Measurements from ENCODE around the gene KRTAP10-1. TPM values are rescaled to one million over a fixed set of nuclear protein-coding genes. Genes with fewer than 3 reads are reported as not detected.
A peak's percentile ranks its signal among the peaks of the same experiment; 100 is the strongest.

KRTAP10-1 gene
- total and polyA plus RNA-seq, 2 of the 8 experiments (the other 6 are each of a cell fraction or from before 2014, with no cell fraction given) = 0.08 TPM; not detected in 1

- CTCF ChIA-PET (ENCODE audit: partially characterized antibody) = interaction anchor here (0.6 to 2.0 kb wide), 7 partner anchors 11 to 696 kb away, joined by 3 to 6 read pairs (median 4); no protein-coding TSS in a partner anchor
- H3K23ac ChIP-seq (ENCODE audit: insufficient read length) = no peak overlapping the region
- no peaks in the 10 kb centered on the region for H3K27me3 ChIP-seq (replicated peaks in 1 of 4; ENCODE audit: control insufficient read depth in 3 of 4, extremely low read depth in 1 of 4, insufficient read depth in 3 of 4, low read length in 3 of 4)
- H2AK5ac ChIP-seq (ENCODE audit: low read depth, low read length) = no peak overlapping the region
- no peak overlapping the region for H4K91ac ChIP-seq (replicated peaks; ENCODE audit: insufficient read length, low read length)
- H3K79me2 ChIP-seq (ENCODE audit: control insufficient read depth in 1 of 2, insufficient read depth in 2 of 2, low read length in 2 of 2) = no peaks in the 10 kb centered on the region
- no peaks in the 10 kb centered on the region for H3K36me3 ChIP-seq (ENCODE audit: control insufficient read depth in 2 of 4, insufficient read depth in 4 of 4, low read length in 3 of 4)
- no peak overlapping the region for H2AFZ ChIP-seq (ENCODE audit: low read length)
- H3K4me3 ChIP-seq (ENCODE audit: extremely low read depth in 1 of 4, insufficient read depth in 2 of 4, low read depth in 3 of 4, low read length in 4 of 4) = no peak overlapping the region
- no peak overlapping the region for H3K9ac ChIP-seq (replicated peaks in 1 of 4; ENCODE audit: extremely low read depth in 1 of 4, low read depth in 3 of 4, low read length in 3 of 4)
- H4K8ac ChIP-seq (ENCODE audit: extremely low read depth, insufficient read depth, low read length) = 0 out of 2 replicates have a peak overlapping the region, but pooled peaks have one; percentile 18
- peak in 1 of 2 experiments; percentile 46 for DNase-seq (ENCODE audit: low read depth in 1 of 2, low spot score in 2 of 2)
- no peaks in the 10 kb centered on the region for H3K9me3 ChIP-seq (ENCODE audit: insufficient read depth in 2 of 2, low read depth in 1 of 2, low read length in 1 of 2)
- no peak overlapping the region for H3K4ac ChIP-seq (replicated peaks; ENCODE audit: insufficient read length, low read depth, low read length)
- H3K23me2 ChIP-seq (ENCODE audit: low read depth, low read length) = no peaks in the 10 kb centered on the region
- H3K79me1 ChIP-seq (ENCODE audit: low read depth, low read length) = no peaks in the 10 kb centered on the region; the same call in 1 of the 2 replicates
- FAIRE-seq = no peak
- no peak overlapping the region for H3K56ac ChIP-seq (replicated peaks; ENCODE audit: insufficient read length, low read depth, low read length)
- no peak overlapping the region for H3K27ac ChIP-seq (ENCODE audit: low read depth, low read length)
- H3K14ac ChIP-seq (ENCODE audit: insufficient read length) = no peak overlapping the region
- TF ChIP-seq TBP (IDR thresholded peaks at IDR 0.05; ENCODE audit: low read depth, low read length) (no peak), EP300 (IDR thresholded peaks at IDR 0.05; ENCODE audit: borderline replicate concordance in 1 of 2, low read depth in 2 of 2, low read length in 2 of 2) (no peak), JUND (IDR thresholded peaks at IDR 0.05; ENCODE audit: low read length) (no peak)
- no peak overlapping the region for H2BK120ac ChIP-seq (replicated peaks; ENCODE audit: low read depth, low read length)
- 89% methylated on average over 27 of the region's 30 CpGs; no CpG with 5 or more reads in 1 of the 2 experiments for WGBS, 2 experiments (ENCODE audit: extremely low coverage in 1 of 2, insufficient coverage in 1 of 2, insufficient read length in 1 of 2, insufficient replicate concordance in 2 of 2, low coverage in 1 of 2, low lambda C conversion rate in 2 of 2, missing lambda C conversion rate in 1 of 2)
- H4K20me1 ChIP-seq (replicated peaks in 1 of 2; ENCODE audit: control insufficient read depth in 1 of 2, insufficient read depth in 2 of 2, low read length in 2 of 2) = no peaks in the 10 kb centered on the region
- H2BK15ac ChIP-seq (ENCODE audit: low read length) = no peak overlapping the region
- no peak overlapping the region for H4K5ac ChIP-seq (ENCODE audit: insufficient read length, low read depth, low read length)
- H3K18ac ChIP-seq (ENCODE audit: extremely low read depth, low read length) = no peak overlapping the region; the same call in 1 of the 2 replicates
- H2BK5ac ChIP-seq (ENCODE audit: low read depth, low read length) = 0 out of 2 replicates have a peak overlapping the region, but pooled peaks have one; percentile 16
- H2BK12ac ChIP-seq (ENCODE audit: low read depth, low read length) = peak overlapping the region; percentile 50; the same call in 1 of the 2 replicates
- peaks cover 2 to 6% (median 4%) of the 10 kb centered on the region in 4 experiments; a peak in 4 of 7 replicates for H3K4me1 ChIP-seq (replicated peaks in 1 of 4; ENCODE audit: control insufficient read depth in 3 of 4, insufficient read depth in 4 of 4, low read length in 3 of 4)
- POLR2A ChIA-PET (ENCODE audit: partially characterized antibody) = interaction anchor here (0.7 to 1.2 kb wide), 3 partner anchors 8 to 61 kb away, joined by 3 to 4 read pairs (median 4); no protein-coding TSS in a partner anchor
- H3K4me2 ChIP-seq (ENCODE audit: insufficient read depth in 1 of 2, low read depth in 2 of 2, low read length in 2 of 2) = no peak overlapping the region
- no peak overlapping the region for H2BK20ac ChIP-seq (ENCODE audit: low read length)
These were observed 17.7 kb upstream of the KRTAP10-1 start for GRCh38 chr21:44557491-44558328.

Data from H1 (cell line).